ENCODE data around the gene DCAF17.
"Not testable (repeated sequence)": the region's sequence is repeated elsewhere in the genome, so short reads cannot be mapped to it uniquely, and the experiment has no call there.

DCAF17 gene

GRCh38 chr2:171490577-171490976, 56.6 kb downstream of the DCAF17 start:
- H3K4me3 ChIP-seq (ENCODE audit: low read depth, low read length), result no peak overlapping the region
- TF ChIP-seq CTCF (IDR thresholded peaks at IDR 0.05; ENCODE audit: low read depth, low read length), result no peak

DNA sequence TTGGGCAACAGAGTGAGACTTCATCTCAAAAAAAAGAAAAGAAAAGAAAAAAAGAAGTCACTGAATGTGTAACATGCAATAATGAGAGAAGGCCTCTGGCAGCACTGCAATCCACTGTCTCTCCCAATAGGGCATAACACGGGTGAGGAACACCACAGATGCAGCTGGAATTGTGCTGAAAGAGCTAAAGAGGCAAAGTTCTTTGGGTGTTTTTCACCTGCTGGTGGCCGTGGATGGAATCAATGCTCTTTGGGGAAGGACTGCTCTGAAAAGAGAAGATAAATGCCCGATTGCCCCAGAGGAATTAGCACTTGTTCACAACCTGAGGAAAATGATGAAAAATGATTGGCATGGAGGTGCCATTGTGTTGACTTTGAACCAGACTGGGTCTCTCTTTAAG, 57.3 kb downstream of the DCAF17 start:
- TF ChIP-seq CTCF (IDR thresholded peaks at IDR 0.05; ENCODE audit: low read depth, low read length), result no peak
- no peak overlapping the region for H3K4me3 ChIP-seq (ENCODE audit: low read depth, low read length)

- no peak overlapping the region for H3K4me3 ChIP-seq (ENCODE audit: low read depth, low read length)
- TF ChIP-seq CTCF (IDR thresholded peaks at IDR 0.05; ENCODE audit: low read depth, low read length), result no peak
These were observed 58.6 kb downstream of the DCAF17 start for GRCh38 chr2:171492664-171493063.

- not testable (repeated sequence) for H3K4me3 ChIP-seq (ENCODE audit: low read depth, low read length)
These were observed 63.6 kb downstream of the DCAF17 start for GRCh38 chr2:171497664-171498063.

DNA sequence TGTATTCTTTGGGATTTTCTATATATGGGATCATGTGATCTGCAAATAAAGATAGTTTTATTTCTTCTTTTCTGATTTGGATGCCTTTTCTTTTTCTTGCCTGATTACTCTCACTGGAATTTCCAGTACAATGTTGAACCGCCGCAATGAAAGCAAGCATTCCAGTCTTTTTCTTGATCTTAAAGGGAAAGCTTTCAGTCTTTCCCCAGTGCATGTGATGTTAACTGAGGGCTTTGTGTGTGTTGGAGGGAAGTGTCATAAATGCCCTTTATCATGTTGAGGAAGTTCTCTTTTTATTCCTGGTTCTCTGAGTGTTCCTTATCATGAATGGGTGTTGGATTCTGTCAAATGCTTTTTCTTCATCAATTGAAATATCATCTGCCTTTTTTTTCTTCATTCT, 71.3 kb downstream of the DCAF17 start:
- TF ChIP-seq CTCF (IDR thresholded peaks at IDR 0.05; ENCODE audit: low read depth, low read length), result no peak
- no peak overlapping the region for H3K4me3 ChIP-seq (ENCODE audit: low read depth, low read length)

DNA sequence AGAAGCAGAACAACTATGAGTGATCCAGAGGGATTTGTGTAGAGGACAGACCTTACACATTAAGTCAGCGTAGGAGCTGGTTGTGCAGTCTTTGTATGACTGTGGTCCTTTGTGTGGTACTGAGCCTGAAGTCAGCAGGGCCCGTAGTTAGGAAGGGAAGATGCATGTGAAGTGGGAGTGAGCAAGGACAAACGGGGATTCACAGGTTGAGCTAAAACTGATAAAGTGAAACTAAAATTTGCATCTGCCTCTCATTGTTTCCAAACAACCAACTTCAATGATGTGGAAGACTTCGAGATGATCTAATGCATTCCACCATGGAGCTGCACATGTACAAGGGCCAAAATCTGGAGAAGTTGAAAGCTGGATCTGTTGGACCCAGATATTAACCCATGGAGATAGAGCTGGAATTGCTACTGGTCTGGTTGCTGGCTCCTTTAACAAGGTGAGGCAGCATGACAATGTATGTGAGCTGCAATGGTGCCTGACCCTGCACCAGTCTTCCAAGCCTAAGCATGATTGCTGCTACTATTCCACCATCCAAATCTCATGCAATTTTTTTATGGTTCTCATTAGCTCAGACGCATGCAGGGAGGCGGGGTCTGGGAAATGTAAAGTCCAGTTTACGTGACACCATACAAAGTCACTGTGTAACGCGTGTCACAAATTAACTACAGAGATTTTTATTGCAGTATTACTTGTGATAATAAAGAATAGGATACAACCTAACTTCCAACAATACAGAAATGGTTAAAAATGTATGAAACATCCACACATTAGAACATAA, 76.1 kb downstream of the DCAF17 start:
- no peak overlapping the region for H3K4me3 ChIP-seq (ENCODE audit: low read depth, low read length)
- TF ChIP-seq CTCF (IDR thresholded peaks at IDR 0.05; ENCODE audit: low read depth, low read length), result no peak

GRCh38 chr2:171512014-171512413, 78.0 kb downstream of the DCAF17 start:
- no peak for TF ChIP-seq CTCF (IDR thresholded peaks at IDR 0.05; ENCODE audit: low read depth, low read length)
- H3K4me3 ChIP-seq (ENCODE audit: low read depth, low read length), result no peak overlapping the region

- H3K4me3 ChIP-seq (ENCODE audit: low read depth, low read length), result no peak overlapping the region
- no peak for TF ChIP-seq CTCF (IDR thresholded peaks at IDR 0.05; ENCODE audit: low read depth, low read length)
These were observed 78.7 kb downstream of the DCAF17 start for GRCh38 chr2:171512683-171513195.
